Gastrocnemius medialis (tissue), 4 donors: Measurements from ENCODE around the gene PPP1R12B.

Source experiments
- CTCF ChIP-seq, 5 experiments: fragments of 450-650 bp in 3 of 5; fragments of 200-600 bp in 2 of 5; sonication (generic) in 2 of 5; IDR thresholded peaks in 4 of 5; conservative IDR thresholded peaks in 1 of 5; 1 replicate in 4 of 5; 2 replicates in 1 of 5; pipeline ENCODE4 v1.5.1; 2016 to 2019; ENCODE audit warnings: antibody characterized with exemption in 5 of 5, mild to moderate bottlenecking in 3 of 5, moderate library complexity in 3 of 5
- POLR2A ChIP-seq, 2 donors: fragments of 450-650 bp; IDR thresholded peaks; one replicate each; pipeline ENCODE4 v1.6.1; 2017; ENCODE audit warnings: antibody characterized with exemption in 2 of 2, mild to moderate bottlenecking in 2 of 2, moderate library complexity in 2 of 2

- TF ChIP-seq CTCF (IDR thresholded peaks at IDR 0.05 in 4 of 5, conservative IDR thresholded peaks at IDR 0.05 in 1 of 5) (no peak), POLR2A (IDR thresholded peaks at IDR 0.05) (no peak)
These were observed 868 bp downstream of the PPP1R12B start for GRCh38 chr1:202349206-202349928.
